Activated CD4-positive, alpha-beta T cell treated with anti-CD3 and anti-CD28 coated beads, Interleukin-2, amount 50 U/mL, for 16 hours (primary cell): Measurements from ENCODE around the gene MAIP1.

ENCODE experiments used
- DNase-seq: peaks from one replicate; pipeline ENCODE4 v3.0.0-alpha.2; 2020

MAIP1 gene

GRCh38 chr2:199950396-199950795, 5.0 kb upstream of the MAIP1 start:
- no peak for DNase-seq

GRCh38 chr2:199951023-199951422, 4.4 kb upstream of the MAIP1 start:
- peak; percentile 57 for DNase-seq

- no peak for DNase-seq
Observed at GRCh38 chr2:199955007-199955338, 409 bp upstream of the MAIP1 start.

- DNase-seq, result no peak
Observed at GRCh38 chr2:199956062-199956380, 639 bp downstream of the MAIP1 start.

- no peak for DNase-seq
Observed at GRCh38 chr2:199958014-199958413, 2.6 kb downstream of the MAIP1 start.

GRCh38 chr2:199962203-199962602, 6.8 kb downstream of the MAIP1 start:
- peak; percentile 68 for DNase-seq

- DNase-seq, result no peak
Observed at GRCh38 chr2:199966405-199966804, 11.0 kb downstream of the MAIP1 start.

- no peak for DNase-seq
Observed at GRCh38 chr2:199966976-199967375, 11.6 kb downstream of the MAIP1 start.

GRCh38 chr2:199968126-199968525, 12.7 kb downstream of the MAIP1 start:
- DNase-seq, result no peak

GRCh38 chr2:199972088-199972626, 16.8 kb downstream of the MAIP1 start:
- DNase-seq, result no peak

- no peak for DNase-seq
Observed at GRCh38 chr2:199973703-199974102, 18.3 kb downstream of the MAIP1 start.

GRCh38 chr2:199975273-199975895, 20.0 kb downstream of the MAIP1 start:
- DNase-seq, result no peak

- peak; percentile 88 for DNase-seq
Observed at GRCh38 chr2:199977984-199978415, 22.6 kb downstream of the MAIP1 start.

- DNase-seq, result no peak
Observed at GRCh38 chr2:199979398-199979797, 24.0 kb downstream of the MAIP1 start.

GRCh38 chr2:199979832-199980628, 24.6 kb downstream of the MAIP1 start:
- peak; percentile 82 for DNase-seq

- no peak for DNase-seq
Observed at GRCh38 chr2:199982126-199982843, 26.9 kb downstream of the MAIP1 start.

- no peak for DNase-seq
Observed at GRCh38 chr2:199983534-199983933, 28.2 kb downstream of the MAIP1 start.

- no peak for DNase-seq
Observed at GRCh38 chr2:199984159-199984558, 28.8 kb downstream of the MAIP1 start.

- no peak for DNase-seq
Observed at GRCh38 chr2:199984755-199985154, 29.4 kb downstream of the MAIP1 start.

- peak; percentile 67 for DNase-seq
Observed at GRCh38 chr2:199985625-199986207, 30.3 kb downstream of the MAIP1 start.

GRCh38 chr2:199987586-199987985, 32.2 kb downstream of the MAIP1 start:
- no peak for DNase-seq

- DNase-seq, result no peak
Observed at GRCh38 chr2:199988151-199988550, 32.8 kb downstream of the MAIP1 start.

- DNase-seq, result no peak
Observed at GRCh38 chr2:199989822-199990221, 34.4 kb downstream of the MAIP1 start.
